ENCODE measurements around the gene PTPN1. TPM values are rescaled to one million over a fixed set of nuclear protein-coding genes. Genes with fewer than 3 reads are reported as not detected.

Gene PTPN1
- total and polyA plus RNA-seq, 2 experiments from 2014 or later: 16.9 to 26.4 TPM

DNA sequence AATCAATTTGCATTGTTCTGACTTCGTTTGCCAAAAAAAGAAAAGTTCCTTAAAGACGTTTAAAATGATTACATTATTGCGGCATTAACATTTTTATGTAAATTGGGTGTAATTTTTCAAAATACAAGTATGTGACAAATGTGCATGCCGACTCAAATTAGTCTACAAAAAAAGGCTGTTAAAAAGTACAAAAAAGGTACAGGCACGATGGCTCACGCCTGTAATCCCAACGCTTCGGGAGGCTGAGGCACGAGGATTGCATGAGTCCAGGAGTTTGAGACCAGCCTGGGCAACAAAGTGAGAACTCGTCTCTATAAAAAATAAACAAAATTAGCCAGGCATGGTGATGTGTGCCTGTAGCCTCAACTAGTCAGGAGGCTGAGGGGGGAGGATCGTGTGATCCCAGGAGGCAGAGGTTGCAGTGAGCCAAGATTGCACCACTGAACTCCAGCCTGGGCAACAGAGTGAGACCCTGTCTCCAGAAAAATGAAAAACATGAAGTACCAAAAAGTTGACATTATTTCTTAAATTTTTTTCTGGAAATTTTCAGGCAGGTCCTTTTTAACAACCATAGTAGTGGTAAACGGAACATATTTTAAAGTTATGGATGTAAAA is 90.2 kb downstream of the PTPN1 start (continued):
- TF ChIP-seq, protein P1, sequence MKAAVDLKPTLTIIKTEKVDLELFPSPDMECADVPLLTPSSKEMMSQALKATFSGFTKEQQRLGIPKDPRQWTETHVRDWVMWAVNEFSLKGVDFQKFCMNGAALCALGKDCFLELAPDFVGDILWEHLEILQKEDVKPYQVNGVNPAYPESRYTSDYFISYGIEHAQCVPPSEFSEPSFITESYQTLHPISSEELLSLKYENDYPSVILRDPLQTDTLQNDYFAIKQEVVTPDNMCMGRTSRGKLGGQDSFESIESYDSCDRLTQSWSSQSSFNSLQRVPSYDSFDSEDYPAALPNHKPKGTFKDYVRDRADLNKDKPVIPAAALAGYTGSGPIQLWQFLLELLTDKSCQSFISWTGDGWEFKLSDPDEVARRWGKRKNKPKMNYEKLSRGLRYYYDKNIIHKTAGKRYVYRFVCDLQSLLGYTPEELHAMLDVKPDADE (IDR thresholded peaks at IDR 0.05): no peak

DNA sequence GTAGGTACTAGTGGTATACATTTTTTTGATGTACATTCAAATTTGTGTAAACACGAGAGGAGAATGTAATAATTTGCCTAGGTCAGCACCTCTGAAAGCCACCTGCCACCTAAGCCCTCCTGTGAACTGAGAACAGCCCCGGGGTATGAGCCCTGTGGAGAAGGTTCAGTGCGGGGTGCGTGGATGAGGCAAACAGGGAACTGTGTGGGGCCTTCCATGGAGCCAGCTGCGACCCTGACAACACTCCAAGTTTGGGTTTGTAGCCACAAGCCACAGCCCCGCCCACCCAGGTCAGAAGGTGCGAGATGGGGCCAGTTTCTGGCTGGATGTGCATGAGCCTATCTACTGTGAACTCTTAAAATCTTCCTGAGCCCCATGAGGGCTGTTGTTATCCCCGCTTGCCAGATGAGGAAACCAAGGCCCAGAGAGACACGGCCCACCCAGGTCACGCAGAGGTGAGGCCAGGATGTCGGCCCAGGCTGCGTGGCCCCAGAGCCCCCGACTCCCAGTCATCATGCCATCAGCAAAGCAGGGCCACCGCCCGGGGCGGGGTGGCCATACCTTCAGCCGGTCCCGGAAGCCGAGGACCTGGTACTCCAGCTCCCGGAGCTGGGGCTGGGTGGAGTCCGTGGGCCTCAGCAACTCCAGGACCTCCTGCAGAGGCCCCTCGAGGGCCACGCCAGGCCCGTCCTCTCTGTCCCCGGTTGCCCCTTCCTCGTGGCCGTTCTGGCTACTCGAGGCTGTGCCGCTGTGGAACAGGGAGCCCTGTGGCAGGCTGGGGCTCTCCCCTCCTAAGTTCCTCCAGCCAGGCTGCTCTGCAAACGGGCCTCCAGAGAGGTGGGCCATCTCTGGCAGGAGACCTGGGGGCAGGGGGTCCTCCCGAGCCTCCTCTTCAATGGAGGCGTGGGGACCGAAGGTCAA is 91.6 kb downstream of the PTPN1 start:
- no peaks in the 10 kb centered on the region for H3K36me3 ChIP-seq (ENCODE audit: insufficient read depth)
- no peak overlapping the region for H3K27ac Mint-ChIP-seq
- H4K20me1 ChIP-seq (replicated peaks; ENCODE audit: insufficient read depth): no peaks in the 10 kb centered on the region
- H3F3A ChIP-seq (replicated peaks; ENCODE audit: low read depth): no peaks in the 10 kb centered on the region
- DNase-seq (ENCODE audit: low spot score) (no peak), ATAC-seq (no peak)
- H3K4me1 ChIP-seq (ENCODE audit: insufficient read depth): no peaks in the 10 kb centered on the region
- no peak overlapping the region for H2AFZ ChIP-seq
- H3K27ac ChIP-seq (ENCODE audit: low read depth): no peak overlapping the region
- no peaks in the 10 kb centered on the region for H3K9me2 ChIP-seq (ENCODE audit: insufficient read depth)
- no peaks in the 10 kb centered on the region for H3K4me1 Mint-ChIP-seq
- TF ChIP-seq POLR2AphosphoS5 (IDR thresholded peaks at IDR 0.05; ENCODE audit: low read depth): no peak
- H3K4me3 Mint-ChIP-seq: no peak overlapping the region
- H3K27me3 Mint-ChIP-seq (ENCODE audit: insufficient read depth, low read depth, poor library complexity): no peaks in the 10 kb centered on the region
- H3K79me2 ChIP-seq (replicated peaks; ENCODE audit: insufficient read depth): no peaks in the 10 kb centered on the region
- no peaks in the 10 kb centered on the region for H3K27me3 ChIP-seq (ENCODE audit: insufficient read depth)
- H3K4me2 ChIP-seq: no peak overlapping the region
- no peaks in the 10 kb centered on the region for H3K36me3 Mint-ChIP-seq (ENCODE audit: low read depth)
- H3K4me3 ChIP-seq: no peak overlapping the region
- H3K9me3 Mint-ChIP-seq: no peaks in the 10 kb centered on the region; the same call in 2 of the 3 replicates

DNA sequence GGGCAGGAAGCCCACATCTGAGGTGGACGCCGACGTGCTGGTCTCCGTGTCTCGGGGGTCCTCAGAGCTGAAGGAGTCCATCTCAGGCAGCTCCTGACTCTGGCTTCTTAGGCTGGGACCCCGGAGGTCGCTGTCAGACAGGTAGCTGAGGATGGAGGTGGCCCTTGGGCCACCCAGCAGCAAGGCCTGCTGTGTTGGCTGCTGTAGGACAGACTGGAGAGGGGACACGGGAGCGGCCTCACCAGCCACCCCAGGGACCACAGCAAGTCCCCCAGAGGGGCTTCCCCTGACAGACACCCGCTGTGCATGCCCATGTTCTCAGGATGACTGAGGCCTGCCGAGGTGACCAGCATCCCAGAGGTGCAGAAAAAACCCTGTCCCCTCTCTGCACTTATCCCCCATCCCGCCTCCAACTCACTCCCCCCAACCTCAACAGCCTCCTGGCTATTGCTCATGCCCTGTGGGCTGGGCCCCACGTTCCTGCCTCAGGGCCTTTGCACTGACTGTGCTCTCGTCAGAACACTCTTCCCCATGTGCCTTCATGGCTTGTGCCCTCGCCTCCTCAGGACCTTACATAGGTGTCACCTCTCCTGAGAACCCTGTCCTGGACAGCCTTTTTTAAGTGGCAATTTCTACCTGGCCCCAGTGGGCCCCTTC is 92.4 kb downstream of the PTPN1 start:
- no peaks in the 10 kb centered on the region for H3K27me3 ChIP-seq (ENCODE audit: insufficient read depth)
- no peak overlapping the region for H3K27ac Mint-ChIP-seq
- no peaks in the 10 kb centered on the region for H3F3A ChIP-seq (replicated peaks; ENCODE audit: low read depth)
- H3K27me3 Mint-ChIP-seq (ENCODE audit: insufficient read depth, low read depth, poor library complexity): no peaks in the 10 kb centered on the region
- no peaks in the 10 kb centered on the region for H3K9me2 ChIP-seq (ENCODE audit: insufficient read depth)
- no peaks in the 10 kb centered on the region; the same call in 2 of the 3 replicates for H3K9me3 Mint-ChIP-seq
- H3K4me1 ChIP-seq (ENCODE audit: insufficient read depth): no peaks in the 10 kb centered on the region
- H3K4me1 Mint-ChIP-seq: no peaks in the 10 kb centered on the region
- DNase-seq (ENCODE audit: low spot score) (no peak), ATAC-seq (no peak)
- H3K4me3 Mint-ChIP-seq: no peak overlapping the region
- H3K36me3 Mint-ChIP-seq (ENCODE audit: low read depth): no peaks in the 10 kb centered on the region
- TF ChIP-seq EZH2 (IDR thresholded peaks at IDR 0.05; ENCODE audit: low read depth, unreplicated experiment) (no peak), NANOG (IDR thresholded peaks at IDR 0.05; ENCODE audit: borderline replicate concordance) (no peak), ZNF114 (CRISPR knock-in tag; IDR thresholded peaks at IDR 0.05) (no peak), JUNB (IDR thresholded peaks at IDR 0.05; ENCODE audit: unreplicated experiment) (no peak)
- TF ChIP-seq, protein P2, sequence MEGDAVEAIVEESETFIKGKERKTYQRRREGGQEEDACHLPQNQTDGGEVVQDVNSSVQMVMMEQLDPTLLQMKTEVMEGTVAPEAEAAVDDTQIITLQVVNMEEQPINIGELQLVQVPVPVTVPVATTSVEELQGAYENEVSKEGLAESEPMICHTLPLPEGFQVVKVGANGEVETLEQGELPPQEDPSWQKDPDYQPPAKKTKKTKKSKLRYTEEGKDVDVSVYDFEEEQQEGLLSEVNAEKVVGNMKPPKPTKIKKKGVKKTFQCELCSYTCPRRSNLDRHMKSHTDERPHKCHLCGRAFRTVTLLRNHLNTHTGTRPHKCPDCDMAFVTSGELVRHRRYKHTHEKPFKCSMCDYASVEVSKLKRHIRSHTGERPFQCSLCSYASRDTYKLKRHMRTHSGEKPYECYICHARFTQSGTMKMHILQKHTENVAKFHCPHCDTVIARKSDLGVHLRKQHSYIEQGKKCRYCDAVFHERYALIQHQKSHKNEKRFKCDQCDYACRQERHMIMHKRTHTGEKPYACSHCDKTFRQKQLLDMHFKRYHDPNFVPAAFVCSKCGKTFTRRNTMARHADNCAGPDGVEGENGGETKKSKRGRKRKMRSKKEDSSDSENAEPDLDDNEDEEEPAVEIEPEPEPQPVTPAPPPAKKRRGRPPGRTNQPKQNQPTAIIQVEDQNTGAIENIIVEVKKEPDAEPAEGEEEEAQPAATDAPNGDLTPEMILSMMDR (conservative IDR thresholded peaks at IDR 0.05; ENCODE audit: low read depth in 2 of 2): no peak
- TF ChIP-seq, protein P3, sequence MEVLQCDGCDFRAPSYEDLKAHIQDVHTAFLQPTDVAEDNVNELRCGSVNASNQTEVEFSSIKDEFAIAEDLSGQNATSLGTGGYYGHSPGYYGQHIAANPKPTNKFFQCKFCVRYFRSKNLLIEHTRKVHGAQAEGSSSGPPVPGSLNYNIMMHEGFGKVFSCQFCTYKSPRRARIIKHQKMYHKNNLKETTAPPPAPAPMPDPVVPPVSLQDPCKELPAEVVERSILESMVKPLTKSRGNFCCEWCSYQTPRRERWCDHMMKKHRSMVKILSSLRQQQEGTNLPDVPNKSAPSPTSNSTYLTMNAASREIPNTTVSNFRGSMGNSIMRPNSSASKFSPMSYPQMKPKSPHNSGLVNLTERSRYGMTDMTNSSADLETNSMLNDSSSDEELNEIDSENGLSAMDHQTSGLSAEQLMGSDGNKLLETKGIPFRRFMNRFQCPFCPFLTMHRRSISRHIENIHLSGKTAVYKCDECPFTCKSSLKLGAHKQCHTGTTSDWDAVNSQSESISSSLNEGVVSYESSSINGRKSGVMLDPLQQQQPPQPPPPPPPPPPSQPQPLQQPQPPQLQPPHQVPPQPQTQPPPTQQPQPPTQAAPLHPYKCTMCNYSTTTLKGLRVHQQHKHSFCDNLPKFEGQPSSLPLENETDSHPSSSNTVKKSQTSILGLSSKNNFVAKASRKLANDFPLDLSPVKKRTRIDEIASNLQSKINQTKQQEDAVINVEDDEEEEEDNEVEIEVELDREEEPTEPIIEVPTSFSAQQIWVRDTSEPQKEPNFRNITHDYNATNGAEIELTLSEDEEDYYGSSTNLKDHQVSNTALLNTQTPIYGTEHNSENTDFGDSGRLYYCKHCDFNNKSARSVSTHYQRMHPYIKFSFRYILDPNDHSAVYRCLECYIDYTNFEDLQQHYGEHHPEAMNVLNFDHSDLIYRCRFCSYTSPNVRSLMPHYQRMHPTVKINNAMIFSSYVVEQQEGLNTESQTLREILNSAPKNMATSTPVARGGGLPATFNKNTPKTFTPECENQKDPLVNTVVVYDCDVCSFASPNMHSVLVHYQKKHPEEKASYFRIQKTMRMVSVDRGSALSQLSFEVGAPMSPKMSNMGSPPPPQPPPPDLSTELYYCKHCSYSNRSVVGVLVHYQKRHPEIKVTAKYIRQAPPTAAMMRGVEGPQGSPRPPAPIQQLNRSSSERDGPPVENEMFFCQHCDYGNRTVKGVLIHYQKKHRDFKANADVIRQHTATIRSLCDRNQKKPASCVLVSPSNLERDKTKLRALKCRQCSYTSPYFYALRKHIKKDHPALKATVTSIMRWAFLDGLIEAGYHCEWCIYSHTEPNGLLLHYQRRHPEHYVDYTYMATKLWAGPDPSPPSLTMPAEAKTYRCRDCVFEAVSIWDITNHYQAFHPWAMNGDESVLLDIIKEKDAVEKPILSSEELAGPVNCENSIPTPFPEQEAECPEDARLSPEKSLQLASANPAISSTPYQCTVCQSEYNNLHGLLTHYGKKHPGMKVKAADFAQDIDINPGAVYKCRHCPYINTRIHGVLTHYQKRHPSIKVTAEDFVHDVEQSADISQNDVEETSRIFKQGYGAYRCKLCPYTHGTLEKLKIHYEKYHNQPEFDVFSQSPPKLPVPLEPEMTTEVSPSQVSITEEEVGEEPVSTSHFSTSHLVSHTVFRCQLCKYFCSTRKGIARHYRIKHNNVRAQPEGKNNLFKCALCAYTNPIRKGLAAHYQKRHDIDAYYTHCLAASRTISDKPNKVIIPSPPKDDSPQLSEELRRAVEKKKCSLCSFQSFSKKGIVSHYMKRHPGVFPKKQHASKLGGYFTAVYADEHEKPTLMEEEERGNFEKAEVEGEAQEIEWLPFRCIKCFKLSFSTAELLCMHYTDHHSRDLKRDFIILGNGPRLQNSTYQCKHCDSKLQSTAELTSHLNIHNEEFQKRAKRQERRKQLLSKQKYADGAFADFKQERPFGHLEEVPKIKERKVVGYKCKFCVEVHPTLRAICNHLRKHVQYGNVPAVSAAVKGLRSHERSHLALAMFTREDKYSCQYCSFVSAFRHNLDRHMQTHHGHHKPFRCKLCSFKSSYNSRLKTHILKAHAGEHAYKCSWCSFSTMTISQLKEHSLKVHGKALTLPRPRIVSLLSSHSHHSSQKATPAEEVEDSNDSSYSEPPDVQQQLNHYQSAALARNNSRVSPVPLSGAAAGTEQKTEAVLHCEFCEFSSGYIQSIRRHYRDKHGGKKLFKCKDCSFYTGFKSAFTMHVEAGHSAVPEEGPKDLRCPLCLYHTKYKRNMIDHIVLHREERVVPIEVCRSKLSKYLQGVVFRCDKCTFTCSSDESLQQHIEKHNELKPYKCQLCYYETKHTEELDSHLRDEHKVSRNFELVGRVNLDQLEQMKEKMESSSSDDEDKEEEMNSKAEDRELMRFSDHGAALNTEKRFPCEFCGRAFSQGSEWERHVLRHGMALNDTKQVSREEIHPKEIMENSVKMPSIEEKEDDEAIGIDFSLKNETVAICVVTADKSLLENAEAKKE (CRISPR knock-in tag; IDR thresholded peaks at IDR 0.05): no peak
- H3K79me2 ChIP-seq (replicated peaks; ENCODE audit: insufficient read depth): no peaks in the 10 kb centered on the region
- no peaks in the 10 kb centered on the region for H3K36me3 ChIP-seq (ENCODE audit: insufficient read depth)
- no peak overlapping the region for H2AFZ ChIP-seq
- H3K4me3 ChIP-seq: no peak overlapping the region
- H3K4me2 ChIP-seq: no peak overlapping the region
- H3K27ac ChIP-seq (ENCODE audit: low read depth): no peak overlapping the region
- no peaks in the 10 kb centered on the region for H4K20me1 ChIP-seq (replicated peaks; ENCODE audit: insufficient read depth)

Measured in GM23338 (cell line).